GM12873 (cell line): ENCODE results near the gene SLC5A8.

ENCODE experiments used
- TF ChIP-seq, protein P1 (sequence below): IDR thresholded peaks from 2 replicates; pipeline ENCODE4 v1.5.1; 2012; ENCODE audit warnings: low read depth, mild to moderate bottlenecking, moderate library complexity, low read length, control low read depth; ENCODE audit not compliant: insufficient read depth; ENCODE audit errors: missing control alignments

SLC5A8 gene

DNA sequence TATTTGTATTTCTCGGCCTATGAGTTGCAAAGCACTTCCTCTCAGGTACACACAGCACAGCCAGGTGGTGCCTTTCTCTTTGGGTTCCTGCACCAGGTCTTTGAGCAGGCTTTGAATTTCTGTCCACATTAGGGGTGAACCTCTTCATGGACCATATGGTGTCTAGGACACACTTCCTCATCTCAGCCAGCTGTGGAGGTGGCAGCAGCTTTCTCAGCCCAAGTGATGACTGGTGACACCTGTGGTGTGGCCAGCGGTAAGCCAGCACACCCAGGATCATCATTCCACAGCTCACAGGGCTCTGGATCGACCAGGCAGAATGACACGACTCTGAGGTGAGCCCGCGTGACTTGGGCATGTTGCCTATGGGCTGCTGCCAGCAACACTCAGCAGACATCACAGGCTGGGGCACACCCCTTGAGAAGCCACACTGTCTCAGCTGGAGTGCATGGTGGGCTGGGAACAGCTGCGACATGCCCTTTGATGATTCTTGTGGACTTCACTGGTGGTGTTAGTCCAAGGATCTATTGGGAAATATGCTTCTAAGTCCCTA, 36.8 kb downstream of the SLC5A8 start:
- TF ChIP-seq, protein P1, sequence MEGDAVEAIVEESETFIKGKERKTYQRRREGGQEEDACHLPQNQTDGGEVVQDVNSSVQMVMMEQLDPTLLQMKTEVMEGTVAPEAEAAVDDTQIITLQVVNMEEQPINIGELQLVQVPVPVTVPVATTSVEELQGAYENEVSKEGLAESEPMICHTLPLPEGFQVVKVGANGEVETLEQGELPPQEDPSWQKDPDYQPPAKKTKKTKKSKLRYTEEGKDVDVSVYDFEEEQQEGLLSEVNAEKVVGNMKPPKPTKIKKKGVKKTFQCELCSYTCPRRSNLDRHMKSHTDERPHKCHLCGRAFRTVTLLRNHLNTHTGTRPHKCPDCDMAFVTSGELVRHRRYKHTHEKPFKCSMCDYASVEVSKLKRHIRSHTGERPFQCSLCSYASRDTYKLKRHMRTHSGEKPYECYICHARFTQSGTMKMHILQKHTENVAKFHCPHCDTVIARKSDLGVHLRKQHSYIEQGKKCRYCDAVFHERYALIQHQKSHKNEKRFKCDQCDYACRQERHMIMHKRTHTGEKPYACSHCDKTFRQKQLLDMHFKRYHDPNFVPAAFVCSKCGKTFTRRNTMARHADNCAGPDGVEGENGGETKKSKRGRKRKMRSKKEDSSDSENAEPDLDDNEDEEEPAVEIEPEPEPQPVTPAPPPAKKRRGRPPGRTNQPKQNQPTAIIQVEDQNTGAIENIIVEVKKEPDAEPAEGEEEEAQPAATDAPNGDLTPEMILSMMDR, result no peak

DNA sequence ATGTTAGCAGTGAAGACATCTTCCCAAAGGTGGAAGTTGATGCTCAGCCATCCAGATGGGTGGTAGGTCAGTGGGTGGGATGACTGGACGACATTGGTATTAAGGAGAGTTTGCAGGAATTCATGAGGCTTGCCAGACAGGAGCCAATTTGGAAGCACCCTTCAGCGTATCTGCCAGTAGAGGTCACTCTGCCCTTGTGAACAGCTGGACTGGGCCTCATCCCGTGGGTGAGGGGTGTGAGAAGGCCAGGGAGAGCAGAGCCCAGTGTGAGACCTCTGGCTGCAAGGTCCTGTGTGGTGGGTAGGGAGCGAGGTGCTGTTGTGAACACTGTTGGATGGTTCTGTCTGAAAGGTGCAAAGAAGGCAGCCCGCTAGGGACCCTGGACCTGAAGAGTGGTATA, 37.7 kb downstream of the SLC5A8 start:
- TF ChIP-seq, protein P1, result peak; percentile 35

DNA sequence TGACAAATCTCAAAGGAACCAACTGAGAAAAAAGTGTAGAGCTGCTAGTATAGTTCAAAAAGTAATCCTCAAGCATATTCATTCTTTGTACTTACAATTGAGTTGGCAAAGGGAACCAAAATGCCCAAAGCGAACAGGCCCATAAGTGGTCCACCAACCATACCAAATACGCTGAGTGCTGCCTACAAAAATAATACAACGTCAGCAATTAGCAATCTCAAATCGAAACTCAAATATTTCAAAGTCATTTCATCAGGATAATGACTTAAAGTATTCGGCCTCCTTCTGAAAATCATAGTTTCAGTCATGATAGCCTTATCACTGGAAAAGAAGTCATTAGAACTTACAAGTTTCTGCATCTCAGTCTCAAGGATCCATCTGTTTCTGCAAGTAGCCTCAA, 42.0 kb downstream of the SLC5A8 start:
- TF ChIP-seq, protein P1, result no peak

DNA sequence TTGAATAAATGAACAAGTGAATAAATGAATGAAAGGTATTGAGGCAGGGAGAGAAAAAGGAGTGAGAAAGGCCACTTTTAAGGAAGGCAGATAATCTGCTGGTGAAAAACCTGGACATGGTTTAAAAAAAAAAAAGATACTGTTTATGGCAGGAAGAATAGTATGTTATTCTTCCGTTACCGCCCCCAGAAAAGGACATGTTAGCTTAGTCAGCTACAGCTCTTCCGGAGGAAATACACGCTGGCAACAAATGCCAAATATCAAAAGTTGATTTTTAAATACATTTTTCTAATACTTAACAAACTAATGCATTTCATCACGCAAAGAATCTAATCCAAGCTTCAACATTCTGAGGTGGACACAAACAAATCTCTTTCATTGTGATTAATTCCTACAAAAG, 43.2 kb downstream of the SLC5A8 start:
- TF ChIP-seq, protein P1, result no peak

DNA sequence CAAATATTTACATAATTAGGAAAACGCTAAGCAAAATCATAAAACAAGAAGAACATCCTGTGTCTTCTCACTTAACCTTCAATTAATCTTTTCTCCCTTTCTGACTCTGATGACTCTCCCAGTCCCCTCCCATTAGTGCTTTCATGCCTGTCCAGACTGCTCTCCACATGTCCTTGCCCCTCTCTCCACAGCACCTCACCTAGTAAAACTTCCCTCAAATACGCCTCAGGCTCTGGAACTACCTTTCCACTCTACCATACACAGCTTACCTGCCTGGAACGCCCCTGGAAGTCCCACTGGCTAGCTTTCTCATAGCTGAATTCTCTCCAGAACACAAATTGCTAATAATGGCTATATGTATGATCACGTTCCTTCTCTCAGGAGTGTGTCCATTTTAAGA, 44.7 kb downstream of the SLC5A8 start:
- TF ChIP-seq, protein P1, result no peak

DNA sequence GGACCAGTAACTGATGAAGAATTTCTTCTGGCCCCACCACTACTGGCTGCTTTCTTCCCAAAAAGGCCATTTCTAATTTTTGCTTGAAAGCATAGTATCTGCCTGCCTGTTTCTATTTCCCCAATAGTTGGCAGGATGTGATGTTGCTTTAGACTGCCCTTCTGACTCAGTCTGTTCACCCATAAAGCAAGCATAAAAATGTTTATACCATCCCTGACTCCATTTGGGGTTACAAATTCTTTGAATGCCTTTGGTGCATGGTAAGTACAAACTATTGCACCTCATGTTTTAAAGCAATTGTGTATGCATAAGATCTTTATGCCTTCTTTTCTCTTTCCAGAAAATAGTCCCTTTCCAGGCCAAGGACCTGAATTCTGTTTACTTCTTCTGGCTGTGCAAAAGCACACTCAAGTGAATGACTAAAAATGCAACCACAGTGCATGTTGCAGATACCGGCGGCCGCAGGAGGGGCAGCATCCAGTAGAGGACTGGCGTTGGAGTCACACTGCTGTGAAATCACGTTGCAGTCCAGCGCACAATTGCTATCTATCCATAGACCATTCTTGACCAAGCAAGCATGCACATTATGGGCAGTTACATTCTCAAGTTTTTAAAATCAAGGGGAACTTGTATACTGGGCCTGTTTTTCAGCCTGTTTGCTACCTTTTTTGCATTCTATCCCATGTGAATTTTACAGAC, 82.4 kb downstream of the SLC5A8 start:
- TF ChIP-seq, protein P1, result no peak

DNA sequence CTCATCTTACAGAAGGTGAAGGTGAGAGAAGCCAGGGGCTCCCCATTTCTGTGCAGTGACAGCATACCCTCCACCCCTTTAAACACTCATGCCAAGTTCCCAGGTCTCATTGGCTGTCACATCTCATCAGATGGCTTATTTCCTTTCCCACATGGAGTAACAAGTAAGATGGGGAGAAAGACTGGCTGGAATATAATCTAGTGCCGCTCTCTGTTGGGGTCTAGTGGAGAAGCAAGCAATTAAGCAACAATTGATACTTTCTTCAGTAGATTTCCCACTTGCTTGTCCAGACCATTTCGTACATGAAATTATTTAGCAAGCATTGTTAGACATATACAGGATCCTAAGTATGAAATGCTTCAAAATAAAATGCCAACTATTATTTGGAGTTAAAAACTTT, 92.2 kb downstream of the SLC5A8 start:
- TF ChIP-seq, protein P1, result no peak
